RWPE1 (cell line): ENCODE results near the gene ST14.

Experiments used
- CTCF ChIA-PET: fragments of 350-600 bp; sonication (Branson Sonifier 250); formaldehyde crosslinking; extraction: SDS; loops from one replicate; lab custom pipeline; 2021; lab: Yijun Ruan, JAX
- POLR2A ChIA-PET: fragments of 400-600 bp; formaldehyde crosslinking; extraction: SDS; loops from one replicate; lab custom pipeline; 2020; ENCODE audit warnings: antibody characterized with exemption; ENCODE audit not compliant: low non-redundant PET; lab: Yijun Ruan, JAX
- DNase-seq: peaks from one replicate; pipeline ENCODE4 v3.0.0; 2012; ENCODE audit warnings: low spot score
- H3K27ac ChIP-seq: fragments of 450-650 bp; 2 replicates; pipeline ENCODE4 v1.5.1; 2017
- TF ChIP-seq, protein P1 (sequence below): fragments of 450-650 bp; conservative IDR thresholded peaks from 2 replicates; pipeline ENCODE4 v1.5.1; 2017; ENCODE audit warnings: low read depth, mild to moderate bottlenecking

ST14 gene

DNA sequence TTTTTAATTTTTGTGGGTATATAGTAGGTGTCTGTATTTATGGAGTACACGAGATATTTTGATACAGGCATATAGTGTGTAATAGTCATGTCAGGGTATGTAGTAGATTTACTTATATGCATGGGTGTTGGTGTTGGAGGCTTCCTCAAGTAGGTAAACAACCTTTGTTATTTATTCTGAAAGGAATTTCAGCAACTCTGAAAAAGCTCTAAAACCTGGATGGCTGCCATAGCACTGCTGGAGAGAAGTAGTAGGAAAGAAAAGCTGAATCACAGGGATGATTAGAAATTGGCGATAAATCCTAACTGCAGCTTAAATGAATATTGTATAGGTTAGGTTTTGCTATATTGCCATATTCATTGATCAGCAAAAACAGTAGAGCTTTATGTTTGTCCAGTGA, 44.4 kb upstream of the ST14 start:
- CTCF ChIA-PET = interaction anchor here (0.6 kb wide), 1 partner anchor 783 kb away, joined by 3 read pairs; no protein-coding TSS in a partner anchor
- POLR2A ChIA-PET = no interaction called here
- H3K27ac ChIP-seq = no peak overlapping the region

DNA sequence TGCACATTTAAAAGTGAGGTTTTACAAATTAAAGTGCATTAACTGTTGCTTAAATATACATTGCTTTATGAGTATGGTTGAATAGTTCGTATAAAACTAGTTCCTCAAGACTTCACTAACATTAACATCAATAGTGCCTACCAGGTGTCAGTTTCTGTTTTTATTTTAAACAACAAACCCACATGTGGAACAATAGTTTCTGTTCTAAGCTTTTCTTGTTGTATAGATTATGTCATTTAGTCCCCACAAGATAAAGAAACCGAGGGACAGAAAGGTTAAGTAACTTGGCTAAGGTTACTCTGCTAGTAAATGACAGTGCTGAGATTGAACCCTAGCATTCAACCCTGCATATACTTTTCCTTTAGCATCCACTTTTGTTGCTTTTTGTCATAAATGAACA, 41.4 kb upstream of the ST14 start:
- CTCF ChIA-PET = interaction anchor here (0.6 kb wide), 1 partner anchor 195 kb away, joined by 3 read pairs; no protein-coding TSS in a partner anchor
- H3K27ac ChIP-seq = no peak overlapping the region
- no peak for DNase-seq
- TF ChIP-seq, protein P1, sequence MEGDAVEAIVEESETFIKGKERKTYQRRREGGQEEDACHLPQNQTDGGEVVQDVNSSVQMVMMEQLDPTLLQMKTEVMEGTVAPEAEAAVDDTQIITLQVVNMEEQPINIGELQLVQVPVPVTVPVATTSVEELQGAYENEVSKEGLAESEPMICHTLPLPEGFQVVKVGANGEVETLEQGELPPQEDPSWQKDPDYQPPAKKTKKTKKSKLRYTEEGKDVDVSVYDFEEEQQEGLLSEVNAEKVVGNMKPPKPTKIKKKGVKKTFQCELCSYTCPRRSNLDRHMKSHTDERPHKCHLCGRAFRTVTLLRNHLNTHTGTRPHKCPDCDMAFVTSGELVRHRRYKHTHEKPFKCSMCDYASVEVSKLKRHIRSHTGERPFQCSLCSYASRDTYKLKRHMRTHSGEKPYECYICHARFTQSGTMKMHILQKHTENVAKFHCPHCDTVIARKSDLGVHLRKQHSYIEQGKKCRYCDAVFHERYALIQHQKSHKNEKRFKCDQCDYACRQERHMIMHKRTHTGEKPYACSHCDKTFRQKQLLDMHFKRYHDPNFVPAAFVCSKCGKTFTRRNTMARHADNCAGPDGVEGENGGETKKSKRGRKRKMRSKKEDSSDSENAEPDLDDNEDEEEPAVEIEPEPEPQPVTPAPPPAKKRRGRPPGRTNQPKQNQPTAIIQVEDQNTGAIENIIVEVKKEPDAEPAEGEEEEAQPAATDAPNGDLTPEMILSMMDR = no peak
- POLR2A ChIA-PET = no interaction called here

More for the DNA sequence above, 44.4 kb upstream of the ST14 start:
- no peak for DNase-seq
- TF ChIP-seq, protein P1 = no peak

GRCh38 chr11:130118636-130119387, 40.8 kb upstream of the ST14 start:
- CTCF ChIA-PET = interaction anchor here (0.6 kb wide), 1 partner anchor 196 kb away, joined by 3 read pairs; no protein-coding TSS in a partner anchor
- TF ChIP-seq, protein P1 = no peak
- H3K27ac ChIP-seq = no peak overlapping the region
- POLR2A ChIA-PET = no interaction called here
- no peak for DNase-seq

GRCh38 chr11:130120045-130120444, 39.5 kb upstream of the ST14 start:
- CTCF ChIA-PET = no interaction called here
- TF ChIP-seq, protein P1 = no peak
- POLR2A ChIA-PET = no interaction called here
- no peak for DNase-seq
- no peak overlapping the region for H3K27ac ChIP-seq

DNA sequence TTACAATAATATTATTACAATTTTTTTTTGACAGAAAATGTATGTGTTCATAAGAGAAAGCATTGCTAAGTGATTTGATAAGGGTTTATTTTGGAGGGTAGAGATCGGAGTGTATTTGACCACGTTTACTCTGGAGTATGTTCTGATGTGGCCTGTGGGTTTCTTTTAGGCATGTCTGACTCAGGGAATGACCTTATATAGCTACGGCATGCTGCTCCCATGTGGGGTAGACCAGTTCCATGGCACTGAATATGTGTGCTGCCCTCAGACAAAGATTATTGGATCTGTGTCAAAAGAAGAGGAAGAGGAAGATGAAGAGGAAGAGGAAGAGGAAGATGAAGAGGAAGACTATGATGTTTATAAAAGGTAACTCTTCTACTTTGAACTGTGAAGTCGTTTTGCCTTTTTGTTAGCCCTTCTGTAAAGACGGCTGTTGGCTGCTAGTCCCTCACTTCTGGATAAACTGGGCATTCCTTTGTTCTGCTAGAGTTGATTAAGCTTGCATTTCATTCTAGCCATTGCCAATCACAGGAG, 38.1 kb upstream of the ST14 start:
- POLR2A ChIA-PET = no interaction called here
- TF ChIP-seq, protein P1 = no peak
- H3K27ac ChIP-seq = no peak overlapping the region
- no peak for DNase-seq
- CTCF ChIA-PET = interaction anchor here (0.6 kb wide), 1 partner anchor 131 kb away, joined by 3 read pairs; no protein-coding TSS in a partner anchor

- TF ChIP-seq, protein P1 = no peak
- CTCF ChIA-PET = interaction anchor here (0.6 kb wide), 2 partner anchors 19 to 131 kb away, joined by 3 to 5 read pairs; no protein-coding TSS in a partner anchor
- no peak overlapping the region for H3K27ac ChIP-seq
- POLR2A ChIA-PET = no interaction called here
- DNase-seq = no peak
Observed at GRCh38 chr11:130122141-130122575, 37.4 kb upstream of the ST14 start.
